HEK293T (cell line): ENCODE data around the gene MED12L.

Experiments used
- ARNT ChIP-seq: fragments of 450-650 bp; IDR thresholded peaks from 2 replicates; pipeline ENCODE4 v1.6.1; 2017; ENCODE audit warnings: mild to moderate bottlenecking
- BHLHE40 ChIP-seq: fragments of 450-650 bp; IDR thresholded peaks from 2 replicates; pipeline ENCODE4 v1.6.1; 2016; ENCODE audit warnings: mild to moderate bottlenecking, moderate library complexity, borderline replicate concordance
- CTBP1 ChIP-seq: fragments of 450-650 bp; IDR thresholded peaks from 2 replicates; pipeline ENCODE4 v1.6.1; 2016; ENCODE audit warnings: borderline replicate concordance
- FOXM1 ChIP-seq: fragments of 450-650 bp; IDR thresholded peaks from 2 replicates; pipeline ENCODE4 v1.6.1; 2017; ENCODE audit warnings: mild to moderate bottlenecking, borderline replicate concordance
- L3MBTL2 ChIP-seq: fragments of 450-650 bp; conservative IDR thresholded peaks from 2 replicates; pipeline ENCODE4 v1.6.1; 2016; ENCODE audit warnings: mild to moderate bottlenecking
- LEF1 ChIP-seq: fragments of 450-650 bp; IDR thresholded peaks from 2 replicates; pipeline ENCODE4 v1.6.1; 2017; ENCODE audit warnings: mild to moderate bottlenecking, borderline replicate concordance
- NFRKB ChIP-seq: fragments of 450-650 bp; IDR thresholded peaks from 2 replicates; pipeline ENCODE4 v1.6.1; 2016; ENCODE audit warnings: mild to moderate bottlenecking, moderate library complexity
- SP1 ChIP-seq: fragments of 450-650 bp; IDR thresholded peaks from 2 replicates; pipeline ENCODE4 v1.6.1; 2017
- SUZ12 ChIP-seq: fragments of 450-650 bp; IDR thresholded peaks from 2 replicates; pipeline ENCODE4 v1.6.1; 2016; ENCODE audit warnings: mild to moderate bottlenecking

DNA sequence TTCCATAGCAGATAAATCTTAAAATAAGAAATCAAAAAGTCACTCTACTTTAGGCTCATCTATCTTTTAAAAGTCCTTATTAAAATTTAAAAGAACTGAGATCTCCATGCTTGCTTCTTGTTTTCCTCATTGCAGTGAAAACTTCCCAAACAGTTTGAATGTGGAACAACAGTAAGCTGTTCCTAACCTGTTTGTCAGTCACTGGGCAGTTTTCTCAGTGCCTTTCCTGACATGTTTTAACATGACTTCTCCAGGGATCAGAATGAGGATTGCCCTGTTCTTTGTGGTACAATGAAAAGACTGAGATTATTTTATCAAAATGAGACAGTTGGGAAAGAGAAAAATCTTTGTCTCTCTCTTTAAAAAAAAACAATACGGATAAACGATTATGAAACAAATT, 230.4 kb downstream of the MED12L start:
- TF ChIP-seq CTBP1 = no peak
- TF ChIP-seq ARNT = no peak
- TF ChIP-seq LEF1 = no peak
- TF ChIP-seq NFRKB = no peak
- no peak for TF ChIP-seq FOXM1
- no peak for TF ChIP-seq SUZ12
- no peak for TF ChIP-seq SP1
- no peak for TF ChIP-seq BHLHE40
- no peak for TF ChIP-seq L3MBTL2
